IgD-negative memory B cell (primary cell): Measurements from ENCODE around the gene MS4A4E. TPM values are rescaled to one million over a fixed set of nuclear protein-coding genes. Genes with fewer than 3 reads are reported as not detected.

ENCODE experiments used
- H3K27ac Mint-ChIP-seq, 3 donors: one replicate each; pipeline ENCODE4 v1.8.0; 2020 to 2022; ENCODE audit warnings: mild to moderate bottlenecking in 3 of 3, mixed read lengths in 3 of 3, moderate library complexity in 1 of 3
- H3K27me3 Mint-ChIP-seq: one replicate; pipeline ENCODE4 v1.8.0; 2021; ENCODE audit warnings: mixed read lengths
- H3K36me3 Mint-ChIP-seq: one replicate; pipeline ENCODE4 v1.8.0; 2020; ENCODE audit warnings: mild to moderate bottlenecking, mixed read lengths
- H3K4me1 Mint-ChIP-seq, 3 donors: one replicate each; pipeline ENCODE4 v1.8.0; 2020 to 2022; ENCODE audit warnings: mixed read lengths in 3 of 3, mild to moderate bottlenecking in 1 of 3
- H3K4me3 Mint-ChIP-seq, 4 donors: one replicate each; pipeline ENCODE4 v1.8.0; 2020 to 2022; ENCODE audit warnings: mild to moderate bottlenecking in 4 of 4, mixed read lengths in 4 of 4, moderate library complexity in 3 of 4
- H3K9me3 Mint-ChIP-seq, 3 donors: one replicate each; pipeline ENCODE4 v1.8.0; 2020 to 2021; ENCODE audit warnings: mixed read lengths in 3 of 3, mild to moderate bottlenecking in 1 of 3
- polyA plus RNA-seq: library from polyadenylated mRNA; unstranded; fragments of 300-500 nt; fragmentation: Illumina TruSeq; gene quantifications from one replicate; pipeline ENCODE4 v1.2.3, GENCODE V29; 2021

Gene MS4A4E
- polyA plus RNA-seq, 1 donor from 2014 or later, result not detected

GRCh38 chr11:60252213-60253108, 9.5 kb upstream of the MS4A4E start:
- Mint-ChIP-seq H3K4me3 (no peak overlapping the region), H3K27me3 (peaks cover 20% of the 10 kb centered on the region), H3K36me3 (peaks cover 7% of the 10 kb centered on the region), H3K27ac (no peak overlapping the region), H3K9me3 (peaks cover 4 to 12% (median 6%) of the 10 kb centered on the region in 3 donors), H3K4me1 (no peaks in the 10 kb centered on the region)

DNA sequence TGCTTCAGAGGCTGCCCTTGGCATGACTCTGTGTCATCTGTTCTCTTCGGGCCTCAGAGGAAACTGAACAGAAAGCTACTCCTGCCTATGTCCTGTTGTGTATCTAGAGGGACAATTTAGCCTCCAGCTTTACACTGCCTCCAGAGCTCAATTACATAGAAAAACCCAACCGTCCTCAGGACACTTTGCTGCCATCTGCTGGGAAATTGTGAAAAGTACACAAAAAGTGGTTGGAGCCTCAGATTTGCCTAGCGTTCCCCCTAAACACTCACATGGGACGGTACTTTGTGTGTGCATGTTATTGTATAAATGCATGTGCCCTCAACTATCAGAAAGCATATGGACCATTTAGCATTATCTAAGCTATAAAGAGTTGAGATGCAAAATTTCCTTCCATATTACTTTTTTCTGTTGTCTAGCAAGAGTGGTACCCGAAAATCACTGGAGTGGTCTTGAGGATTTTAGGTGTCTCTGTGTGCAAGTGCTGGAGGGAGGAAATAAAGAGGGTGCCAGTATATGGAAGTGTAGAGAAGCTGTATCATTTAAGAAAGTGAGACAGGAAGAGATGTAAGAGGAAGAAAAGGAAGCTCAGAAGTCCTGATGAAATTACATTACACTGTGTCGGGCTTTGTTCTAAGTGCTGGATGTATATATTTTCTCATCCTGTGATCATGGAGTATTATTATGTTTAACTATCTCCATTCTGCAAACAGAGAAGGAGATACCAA, 8.7 kb upstream of the MS4A4E start:
- Mint-ChIP-seq H3K9me3 (peaks cover 4 to 12% (median 6%) of the 10 kb centered on the region in 3 donors), H3K4me3 (no peak overlapping the region), H3K27ac (peak overlapping the region in 1 of 3 donors; percentile 20), H3K4me1 (no peaks in the 10 kb centered on the region), H3K36me3 (peaks cover 7% of the 10 kb centered on the region), H3K27me3 (peaks cover 20% of the 10 kb centered on the region)

- Mint-ChIP-seq H3K4me3 (no peak overlapping the region), H3K4me1 (peaks cover 2 to 9% (median 8%) of the 10 kb centered on the region in 3 donors), H3K27ac (no peak overlapping the region), H3K27me3 (peaks cover 10% of the 10 kb centered on the region), H3K9me3 (no peaks in the 10 kb centered on the region), H3K36me3 (no peaks in the 10 kb centered on the region)
Observed at GRCh38 chr11:60241786-60242185, 1.2 kb downstream of the MS4A4E start.

DNA sequence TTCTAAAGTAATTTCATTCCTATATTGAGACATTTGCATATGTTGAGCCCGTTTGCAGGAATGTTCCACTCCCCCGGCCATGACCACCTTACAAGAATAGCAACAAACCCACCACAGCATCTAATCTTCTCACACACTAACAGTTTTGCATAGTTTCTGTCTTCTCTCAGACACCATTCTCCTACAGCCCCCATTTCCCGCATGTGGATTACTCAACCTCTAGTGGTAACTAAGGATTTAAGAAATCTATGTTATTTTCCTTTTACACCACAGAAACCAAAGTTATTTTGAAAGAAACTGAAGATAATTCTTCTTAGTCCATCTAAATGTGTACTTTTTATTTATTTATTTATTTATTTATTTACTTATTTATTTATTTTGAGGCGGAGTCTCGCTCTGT, 2.3 kb downstream of the MS4A4E start:
- H3K27ac Mint-ChIP-seq, result no peak overlapping the region
- H3K4me3 Mint-ChIP-seq, result no peak overlapping the region
- H3K27me3 Mint-ChIP-seq, result peaks cover 10% of the 10 kb centered on the region
- no peaks in the 10 kb centered on the region for H3K9me3 Mint-ChIP-seq
- no peaks in the 10 kb centered on the region for H3K36me3 Mint-ChIP-seq
- peaks cover 2 to 9% (median 8%) of the 10 kb centered on the region in 3 donors for H3K4me1 Mint-ChIP-seq

DNA sequence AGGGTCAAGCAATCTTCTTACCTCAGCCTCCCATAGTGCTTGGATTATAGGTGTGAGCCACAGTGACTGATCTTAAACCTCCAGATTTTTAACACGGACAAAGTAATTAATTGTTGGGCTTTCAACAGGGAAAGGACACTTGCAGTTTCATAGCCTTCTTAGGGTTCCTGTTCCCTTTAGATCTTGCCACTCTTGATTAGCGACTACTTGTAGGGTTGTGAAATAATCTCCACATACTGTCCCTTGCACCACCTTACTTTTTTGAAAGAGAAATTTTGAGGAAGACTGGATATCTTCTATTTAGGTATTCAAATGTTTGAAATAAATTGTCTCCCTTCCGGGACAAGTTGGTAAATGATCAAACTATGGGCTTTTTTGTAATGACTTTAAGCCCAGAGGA, 7.6 kb downstream of the MS4A4E start:
- Mint-ChIP-seq H3K9me3 (no peaks in the 10 kb centered on the region), H3K27me3 (peaks cover 4% of the 10 kb centered on the region), H3K4me3 (no peak overlapping the region), H3K27ac (no peak overlapping the region), H3K4me1 (no peaks in the 10 kb centered on the region), H3K36me3 (no peaks in the 10 kb centered on the region)

GRCh38 chr11:60230681-60231080, 12.3 kb downstream of the MS4A4E start:
- Mint-ChIP-seq H3K27me3 (peaks cover 5% of the 10 kb centered on the region), H3K9me3 (no peaks in the 10 kb centered on the region), H3K36me3 (no peaks in the 10 kb centered on the region), H3K4me3 (no peak overlapping the region), H3K4me1 (no peaks in the 10 kb centered on the region), H3K27ac (no peak overlapping the region)

GRCh38 chr11:60222141-60222540, 20.8 kb downstream of the MS4A4E start:
- H3K27ac Mint-ChIP-seq, result no peak overlapping the region
- no peaks in the 10 kb centered on the region for H3K36me3 Mint-ChIP-seq
- H3K4me1 Mint-ChIP-seq, result no peaks in the 10 kb centered on the region
- H3K27me3 Mint-ChIP-seq, result peaks cover 1% of the 10 kb centered on the region
- no peak overlapping the region for H3K4me3 Mint-ChIP-seq
- H3K9me3 Mint-ChIP-seq, result peaks cover 0 to 1% (median 0%) of the 10 kb centered on the region in 3 donors

- Mint-ChIP-seq H3K4me1 (no peaks in the 10 kb centered on the region), H3K27ac (no peak overlapping the region), H3K9me3 (peaks cover 0 to 1% (median 0%) of the 10 kb centered on the region in 3 donors), H3K27me3 (peaks cover 1% of the 10 kb centered on the region), H3K36me3 (no peaks in the 10 kb centered on the region), H3K4me3 (no peak overlapping the region)
Observed at GRCh38 chr11:60221692-60222091, 21.2 kb downstream of the MS4A4E start.

DNA sequence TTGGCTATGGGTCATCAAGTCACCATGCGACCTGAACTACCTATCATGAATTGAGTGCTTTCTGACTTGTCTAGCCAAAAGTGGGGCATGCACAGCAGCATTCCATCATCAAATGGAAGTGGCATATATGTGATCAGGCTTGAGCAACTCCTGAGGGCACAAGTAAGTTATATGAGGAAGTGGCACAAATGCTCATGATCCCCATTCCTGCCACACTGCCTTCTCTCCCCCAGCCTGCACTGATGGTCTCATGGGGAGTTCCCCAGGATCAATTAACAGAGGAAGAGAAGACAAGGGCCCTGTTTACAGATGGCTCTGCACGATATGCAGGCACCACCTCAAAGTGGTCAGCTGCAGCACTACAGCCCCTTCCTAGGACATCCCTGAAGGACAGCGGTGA, 21.8 kb downstream of the MS4A4E start:
- Mint-ChIP-seq H3K4me3 (no peak overlapping the region), H3K27ac (no peak overlapping the region)

DNA sequence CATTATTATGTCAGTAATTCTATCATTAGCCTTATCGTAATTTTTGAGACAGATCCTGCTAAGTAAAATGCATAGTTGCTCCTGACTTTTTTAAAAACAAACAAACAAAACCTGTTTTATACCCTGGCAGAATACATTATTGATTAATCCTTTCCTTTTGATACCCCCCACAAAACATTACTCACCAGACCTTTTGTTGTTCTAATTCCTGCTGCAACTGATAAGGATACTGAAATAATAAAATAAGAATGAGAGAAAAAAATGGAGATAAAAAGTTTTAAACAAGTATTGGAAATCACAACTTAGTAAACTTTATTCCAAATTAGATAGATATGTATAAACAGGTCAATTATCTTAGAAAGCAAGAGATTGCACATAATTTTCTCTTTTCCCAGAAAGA, 28.6 kb downstream of the MS4A4E start:
- Mint-ChIP-seq H3K27me3 (peaks cover 19% of the 10 kb centered on the region), H3K36me3 (no peaks in the 10 kb centered on the region), H3K4me3 (no peak overlapping the region), H3K9me3 (peaks cover 0 to 1% (median 0%) of the 10 kb centered on the region in 3 donors), H3K4me1 (peaks cover 0 to 2% (median 1%) of the 10 kb centered on the region in 3 donors), H3K27ac (no peak overlapping the region)

More for the DNA sequence above, 21.8 kb downstream of the MS4A4E start:
- peaks cover 0 to 1% (median 0%) of the 10 kb centered on the region in 3 donors for H3K9me3 Mint-ChIP-seq
- H3K4me1 Mint-ChIP-seq, result no peaks in the 10 kb centered on the region
- no peaks in the 10 kb centered on the region for H3K36me3 Mint-ChIP-seq
- peaks cover 1% of the 10 kb centered on the region for H3K27me3 Mint-ChIP-seq

DNA sequence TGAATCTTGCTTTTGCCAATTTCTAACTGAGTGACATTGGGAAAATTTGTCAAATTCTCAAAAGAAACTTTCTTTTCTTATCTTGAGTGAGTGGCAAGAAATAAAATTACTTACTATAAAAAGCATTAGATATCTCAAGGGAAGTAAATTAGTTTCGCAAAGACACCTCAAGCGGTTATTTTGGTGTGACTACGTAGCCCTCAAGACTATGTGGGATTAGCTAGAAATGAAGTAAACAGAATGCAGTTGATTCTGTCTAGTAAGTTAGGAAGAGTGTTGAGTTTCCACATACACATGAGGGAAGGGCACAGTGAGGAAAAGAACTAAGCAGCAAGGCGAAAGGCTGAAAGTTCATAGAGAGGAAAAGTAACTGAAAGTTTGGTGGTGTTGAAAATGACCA, 31.7 kb downstream of the MS4A4E start:
- Mint-ChIP-seq H3K27ac (no peak overlapping the region), H3K36me3 (no peaks in the 10 kb centered on the region), H3K4me3 (no peak overlapping the region), H3K27me3 (peaks cover 19% of the 10 kb centered on the region), H3K9me3 (peaks cover 0 to 2% (median 0%) of the 10 kb centered on the region in 3 donors), H3K4me1 (peaks cover 0 to 2% (median 1%) of the 10 kb centered on the region in 3 donors)

DNA sequence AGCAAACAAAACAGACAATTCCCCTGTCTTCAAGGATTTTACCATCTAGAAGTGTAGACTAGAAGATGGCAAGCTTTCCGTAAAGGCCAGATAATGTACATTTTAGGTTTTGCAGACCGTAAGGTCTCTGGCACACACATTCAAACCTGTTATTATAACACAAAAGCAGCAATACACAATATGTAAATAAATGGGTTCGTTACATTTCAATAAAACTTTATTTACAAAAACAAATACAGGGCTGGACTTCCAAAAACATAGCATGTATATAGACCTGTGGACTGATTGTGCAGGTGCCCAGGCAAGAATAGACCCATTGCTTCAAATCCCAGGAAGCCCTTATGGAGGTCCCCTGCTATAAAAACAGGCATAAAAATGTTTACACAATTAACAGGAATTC, 33.0 kb downstream of the MS4A4E start:
- H3K4me1 Mint-ChIP-seq, result peaks cover 0 to 2% (median 1%) of the 10 kb centered on the region in 3 donors
- no peak overlapping the region for H3K4me3 Mint-ChIP-seq
- peaks cover 15% of the 10 kb centered on the region for H3K27me3 Mint-ChIP-seq
- H3K36me3 Mint-ChIP-seq, result no peaks in the 10 kb centered on the region
- H3K27ac Mint-ChIP-seq, result no peak overlapping the region
- H3K9me3 Mint-ChIP-seq, result peaks cover 0 to 2% (median 0%) of the 10 kb centered on the region in 3 donors

GRCh38 chr11:60208951-60209350, 34.0 kb downstream of the MS4A4E start:
- H3K36me3 Mint-ChIP-seq, result no peaks in the 10 kb centered on the region
- H3K9me3 Mint-ChIP-seq, result peaks cover 0 to 2% (median 0%) of the 10 kb centered on the region in 3 donors
- H3K27me3 Mint-ChIP-seq, result peaks cover 10% of the 10 kb centered on the region
- H3K4me3 Mint-ChIP-seq, result no peak overlapping the region
- H3K4me1 Mint-ChIP-seq, result peaks cover 0 to 2% (median 1%) of the 10 kb centered on the region in 3 donors
- H3K27ac Mint-ChIP-seq, result no peak overlapping the region

DNA sequence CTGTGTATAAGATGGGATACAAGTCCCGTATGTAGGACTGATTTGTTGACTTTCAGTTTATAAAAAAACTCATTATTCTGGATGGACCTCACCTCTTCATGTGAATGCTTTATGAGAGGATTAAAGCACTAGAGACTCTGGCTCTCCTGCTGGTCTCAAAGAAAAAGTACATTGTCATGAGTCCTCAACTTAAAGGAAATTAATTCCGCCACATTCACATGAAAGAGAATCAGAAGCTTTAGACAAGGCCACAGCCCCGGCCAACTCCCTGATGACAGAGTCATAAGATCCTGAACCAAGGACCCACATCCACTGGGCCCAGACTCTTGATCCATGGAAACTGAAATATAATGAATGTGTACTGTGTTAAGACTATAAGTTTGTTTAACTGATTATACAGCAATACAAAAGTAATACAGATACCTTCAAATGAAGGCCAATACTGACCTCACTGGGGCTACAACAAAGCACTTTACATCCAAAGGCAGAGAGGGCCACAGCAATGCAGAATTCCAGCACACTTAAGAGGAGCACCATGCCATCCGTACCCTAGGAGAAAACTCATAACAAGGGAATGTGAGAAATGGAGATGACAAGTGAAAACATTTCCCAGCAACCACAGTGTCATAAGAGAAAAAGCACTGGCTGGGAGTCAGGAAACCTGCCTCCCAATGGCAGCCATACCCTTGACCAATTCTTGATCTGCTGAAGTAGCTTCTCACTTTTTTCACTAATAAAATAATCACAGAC, 34.6 kb downstream of the MS4A4E start:
- peaks cover 8% of the 10 kb centered on the region for H3K27me3 Mint-ChIP-seq
- peaks cover 0 to 2% (median under 1%) of the 10 kb centered on the region in 3 donors for H3K4me1 Mint-ChIP-seq
- no peaks in the 10 kb centered on the region for H3K36me3 Mint-ChIP-seq
- H3K4me3 Mint-ChIP-seq, result no peak overlapping the region
- H3K9me3 Mint-ChIP-seq, result peaks cover 0 to 2% (median 0%) of the 10 kb centered on the region in 3 donors
- H3K27ac Mint-ChIP-seq, result no peak overlapping the region

DNA sequence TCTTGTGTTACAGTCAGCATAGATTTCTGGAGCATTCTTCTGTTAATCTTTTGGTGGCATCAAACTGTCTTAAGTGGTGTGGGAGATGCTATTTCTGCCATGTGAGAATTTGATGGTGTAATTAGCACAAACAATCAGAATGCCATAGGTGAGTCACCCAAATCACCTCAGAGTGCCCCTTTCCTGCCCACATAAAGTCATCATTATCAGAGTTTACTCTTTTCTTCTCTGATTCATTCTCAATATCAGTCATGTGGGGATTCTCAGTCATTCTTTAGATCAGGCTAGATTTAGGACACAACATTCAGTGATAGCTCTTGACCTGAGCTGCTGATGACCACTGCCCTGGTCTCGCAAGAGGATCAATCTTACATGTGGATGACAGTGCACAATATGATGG, 36.3 kb downstream of the MS4A4E start:
- Mint-ChIP-seq H3K36me3 (no peaks in the 10 kb centered on the region), H3K27ac (no peak overlapping the region), H3K9me3 (peaks cover 0 to 8% (median 4%) of the 10 kb centered on the region in 3 donors), H3K4me1 (peaks cover 0 to 2% (median 0%) of the 10 kb centered on the region in 3 donors), H3K4me3 (no peak overlapping the region), H3K27me3 (peaks cover 5% of the 10 kb centered on the region)
